Smooth muscle cell (in vitro differentiated cells): ENCODE measurements around the gene LSP1. TPM values are rescaled to one million over a fixed set of nuclear protein-coding genes. Genes with fewer than 3 reads are reported as not detected.

Experiments
- DNase-seq: peaks from one replicate; lab custom pipeline; 2025; ENCODE audit not compliant: unreplicated experiment; lab: John Stamatoyannopoulos, UW
- H2AFZ ChIP-seq: fragments of 200-600 bp; sonication (generic); 2 replicates; pipeline ENCODE4 v1.6.0; 2016; ENCODE audit warnings: antibody characterized with exemption, low read depth, mild to moderate bottlenecking
- H3F3A ChIP-seq: fragments of 200-600 bp; sonication (generic); 2 replicates; pipeline ENCODE4 v1.6.0; 2017; ENCODE audit warnings: antibody characterized with exemption, low read depth
- H3K27ac ChIP-seq: fragments of 200-600 bp; sonication (generic); 2 replicates; pipeline ENCODE4 v1.5.1; 2016; ENCODE audit warnings: low read depth, mild to moderate bottlenecking
- H3K27me3 ChIP-seq: fragments of 200-600 bp; sonication (generic); 2 replicates; pipeline ENCODE4 v1.6.1; 2016; ENCODE audit warnings: low read depth, mild to moderate bottlenecking
- H3K36me3 ChIP-seq: fragments of 200-600 bp; sonication (generic); 2 replicates; pipeline ENCODE4 v1.5.1; 2016; ENCODE audit warnings: low read depth
- H3K4me1 ChIP-seq: fragments of 200-600 bp; sonication (generic); 2 replicates; pipeline ENCODE4 v1.5.1; 2016; ENCODE audit warnings: low read depth
- H3K4me2 ChIP-seq: fragments of 200-600 bp; sonication (generic); 2 replicates; pipeline ENCODE4 v1.6.0; 2016; ENCODE audit warnings: mild to moderate bottlenecking
- H3K4me3 ChIP-seq: fragments of 200-600 bp; sonication (generic); 2 replicates; pipeline ENCODE4 v1.5.1; 2016; ENCODE audit warnings: mild to moderate bottlenecking
- H3K79me2 ChIP-seq: fragments of 200-600 bp; sonication (generic); 2 replicates; pipeline ENCODE4 v1.6.0; 2016; ENCODE audit warnings: low read depth, mild to moderate bottlenecking
- H3K9ac ChIP-seq: fragments of 200-600 bp; sonication (generic); 2 replicates; pipeline ENCODE4 v1.6.0; 2016; ENCODE audit warnings: low read depth
- H3K9me3 ChIP-seq: fragments of 200-600 bp; sonication (generic); replicated peaks from 2 replicates; pipeline ENCODE4 v1.5.1; 2016; ENCODE audit warnings: low read depth
- H4K20me1 ChIP-seq: fragments of 200-600 bp; sonication (generic); 2 replicates; pipeline ENCODE4 v1.6.0; 2016; ENCODE audit warnings: low read depth
- CTCF ChIP-seq: fragments of 200-600 bp; sonication (generic); IDR thresholded peaks from 2 replicates; pipeline ENCODE4 v1.5.1; 2017; ENCODE audit warnings: borderline replicate concordance, mild to moderate bottlenecking, antibody characterized with exemption; ENCODE audit not compliant: insufficient read depth, poor library complexity, severe bottlenecking
- WGBS: methylation state at CpG from one replicate; pipeline ENCODE4 v1.1.7; 2016; ENCODE audit warnings: low lambda C conversion rate; 5-methylcytosine and 5-hydroxymethylcytosine counted together
- polyA plus RNA-seq: library from polyadenylated mRNA; unstranded; fragments of >200 nt; fragmentation: Nextera tagmentation; extraction: Ambion mirVana; gene quantifications from 2 replicates; pipeline ENCODE4 v1.2.1, GENCODE V29; 2016
- total RNA-seq: library from RNA; depleted of rRNA; stranded (reverse); fragments of >200 nt; gene quantifications from 2 replicates; pipeline ENCODE4 v1.2.3, GENCODE V29; 2014

LSP1 gene
- total and polyA plus RNA-seq, 2 experiments from 2014 or later = 2.1 to 13.7 TPM

- no peak overlapping the region for H3K4me3 ChIP-seq
- no peak overlapping the region for H3K4me2 ChIP-seq
- H3K36me3 ChIP-seq = no peaks in the 10 kb centered on the region
- H2AFZ ChIP-seq = no peak overlapping the region
- H3K79me2 ChIP-seq = no peaks in the 10 kb centered on the region
- no peak overlapping the region for H3K9ac ChIP-seq
- H3K27me3 ChIP-seq = no peaks in the 10 kb centered on the region
- DNase-seq = no peak
- WGBS = 92% methylated on average over 17 of the region's 18 CpGs
- TF ChIP-seq CTCF = no peak
- no peaks in the 10 kb centered on the region for H3K9me3 ChIP-seq
- no peaks in the 10 kb centered on the region for H3F3A ChIP-seq
- H3K4me1 ChIP-seq = no peaks in the 10 kb centered on the region
- no peak overlapping the region for H3K27ac ChIP-seq
- H4K20me1 ChIP-seq = no peaks in the 10 kb centered on the region
Observed at GRCh38 chr11:1847926-1848639, 4.8 kb upstream of the LSP1 start.

- TF ChIP-seq CTCF = no peak
- WGBS = 97% methylated on average over 19 of the region's 19 CpGs
- no peak for DNase-seq
Observed at GRCh38 chr11:1848640-1849430, 4.0 kb upstream of the LSP1 start.

GRCh38 chr11:1851468-1852180 is 1.3 kb upstream of the LSP1 start:
- no peaks in the 10 kb centered on the region for H3K36me3 ChIP-seq
- H2AFZ ChIP-seq = no peak overlapping the region
- no peak overlapping the region for H3K27ac ChIP-seq
- H3F3A ChIP-seq = no peaks in the 10 kb centered on the region
- no peaks in the 10 kb centered on the region for H3K79me2 ChIP-seq
- no peaks in the 10 kb centered on the region for H4K20me1 ChIP-seq
- no peak for TF ChIP-seq CTCF
- no peaks in the 10 kb centered on the region for H3K9me3 ChIP-seq
- H3K27me3 ChIP-seq = no peaks in the 10 kb centered on the region
- H3K9ac ChIP-seq = no peak overlapping the region
- DNase-seq = no peak
- H3K4me3 ChIP-seq = no peak overlapping the region
- H3K4me1 ChIP-seq = no peaks in the 10 kb centered on the region
- H3K4me2 ChIP-seq = no peak overlapping the region
- WGBS = 95% methylated on average over 21 of the region's 21 CpGs

More at GRCh38 chr11:1848640-1849430, 4.0 kb upstream of the LSP1 start:
- Histone ChIP-seq H3K4me1 (no peaks in the 10 kb centered on the region), H3K79me2 (no peaks in the 10 kb centered on the region), H3K4me2 (no peak overlapping the region), H3K27me3 (no peaks in the 10 kb centered on the region), H3K9ac (no peak overlapping the region), H2AFZ (no peak overlapping the region), H3K9me3 (no peaks in the 10 kb centered on the region), H3K4me3 (no peak overlapping the region), H4K20me1 (no peaks in the 10 kb centered on the region), H3K36me3 (no peaks in the 10 kb centered on the region), H3F3A (no peaks in the 10 kb centered on the region), H3K27ac (no peak overlapping the region)
